H9 (cell line): ENCODE data around the gene BAIAP2. TPM values are rescaled to one million over a fixed set of nuclear protein-coding genes. Genes with fewer than 3 reads are reported as not detected.

Experiments used
- DNase-seq: peaks from one replicate; pipeline ENCODE4 v3.0.0-alpha.2; 2017
- H2AFZ ChIP-seq: one replicate; pipeline ENCODE4 v1.6.1; 2013; ENCODE audit warnings: mild to moderate bottlenecking, low read length, control low read depth, moderate library complexity
- H2AK5ac ChIP-seq: 2 replicates; pipeline ENCODE4 v1.6.1; 2013; ENCODE audit warnings: low read length, control low read depth, mixed read lengths; ENCODE audit not compliant: insufficient read length
- H2BK120ac ChIP-seq: one replicate; pipeline ENCODE4 v1.6.1; 2013; ENCODE audit warnings: low read depth, mild to moderate bottlenecking, low read length, control low read depth, inconsistent platforms; ENCODE audit not compliant: poor library complexity, severe bottlenecking
- H2BK12ac ChIP-seq: 2 replicates; pipeline ENCODE4 v1.6.1; 2013; ENCODE audit warnings: low read length, control low read depth, mixed read lengths, low read depth; ENCODE audit not compliant: insufficient read length
- H2BK15ac ChIP-seq: 2 replicates; pipeline ENCODE4 v1.6.1; 2013; ENCODE audit warnings: low read depth, low read length, control low read depth
- H2BK20ac ChIP-seq: one replicate; pipeline ENCODE4 v1.6.1; 2013; ENCODE audit warnings: low read depth, mild to moderate bottlenecking, low read length, control low read depth, inconsistent platforms; ENCODE audit not compliant: poor library complexity, severe bottlenecking
- H2BK5ac ChIP-seq: 2 replicates; pipeline ENCODE4 v1.6.1; 2013; ENCODE audit warnings: low read length, control low read depth, mixed read lengths; ENCODE audit not compliant: insufficient read length
- H3K14ac ChIP-seq: 2 replicates; pipeline ENCODE4 v1.6.1; 2013; ENCODE audit warnings: low read length, control low read depth; ENCODE audit not compliant: insufficient read depth
- H3K18ac ChIP-seq: 2 replicates; pipeline ENCODE4 v1.6.1; 2013; ENCODE audit warnings: low read depth, mild to moderate bottlenecking, mixed read lengths, low read length, control low read depth; ENCODE audit not compliant: insufficient read length
- H3K23ac ChIP-seq: 2 replicates; pipeline ENCODE4 v1.6.1; 2013; ENCODE audit warnings: low read length, control low read depth, mixed read lengths, low read depth; ENCODE audit not compliant: insufficient read length
- H3K23me2 ChIP-seq: 2 replicates; pipeline ENCODE4 v1.6.1; 2013; ENCODE audit warnings: low read depth, mild to moderate bottlenecking, mixed read lengths, low read length, control low read depth; ENCODE audit not compliant: insufficient read length, poor library complexity, severe bottlenecking
- H3K27ac ChIP-seq: 2 replicates; pipeline ENCODE4 v1.5.1; 2013; ENCODE audit warnings: low read length, control low read depth, mixed read lengths, low read depth; ENCODE audit not compliant: insufficient read length
- H3K27me3 ChIP-seq: 2 replicates; pipeline ENCODE4 v1.6.1; 2013; ENCODE audit warnings: low read length, control low read depth, inconsistent platforms; ENCODE audit not compliant: insufficient read depth
- H3K4ac ChIP-seq: 2 replicates; pipeline ENCODE4 v1.6.1; 2013; ENCODE audit warnings: low read depth, mild to moderate bottlenecking, control low read depth, inconsistent platforms, low read length, moderate library complexity
- H3K4me1 ChIP-seq: 2 replicates; pipeline ENCODE4 v1.6.1; 2013; ENCODE audit warnings: low read length, control low read depth, inconsistent platforms; ENCODE audit not compliant: insufficient read depth
- H3K4me2 ChIP-seq: 2 replicates; pipeline ENCODE4 v1.6.1; 2013; ENCODE audit warnings: low read length, control low read depth, mixed read lengths; ENCODE audit not compliant: insufficient read length, insufficient read depth
- H3K56ac ChIP-seq: 2 replicates; pipeline ENCODE4 v1.6.1; 2013; ENCODE audit warnings: low read depth, mild to moderate bottlenecking, mixed read lengths, low read length, control low read depth; ENCODE audit not compliant: insufficient read length
- H3K79me1 ChIP-seq: 2 replicates; pipeline ENCODE4 v1.6.1; 2013; ENCODE audit warnings: low read depth, mild to moderate bottlenecking, moderate library complexity, low read length, control low read depth, inconsistent platforms; ENCODE audit not compliant: insufficient read depth, poor library complexity, severe bottlenecking
- H3K79me2 ChIP-seq: 2 replicates; pipeline ENCODE4 v1.6.1; 2013; ENCODE audit warnings: low read length, control low read depth, inconsistent platforms; ENCODE audit not compliant: insufficient read depth
- H3K9ac ChIP-seq: 2 replicates; pipeline ENCODE4 v1.6.1; 2013; ENCODE audit warnings: low read length, control low read depth, mixed read lengths; ENCODE audit not compliant: insufficient read length; ENCODE audit errors: extremely low read depth
- H3K9me3 ChIP-seq: one replicate; pipeline ENCODE4 v1.6.1; 2013; ENCODE audit warnings: low read depth, low read length, inconsistent platforms; ENCODE audit not compliant: control insufficient read depth
- H3T11ph ChIP-seq: one replicate; pipeline ENCODE4 v1.6.1; 2013; ENCODE audit warnings: mild to moderate bottlenecking, low read length, control low read depth, inconsistent platforms
- H4K20me1 ChIP-seq: one replicate; pipeline ENCODE4 v1.6.1; 2013; ENCODE audit not compliant: control insufficient read depth, insufficient read length, insufficient read depth
- H4K5ac ChIP-seq: 2 replicates; pipeline ENCODE4 v1.6.1; 2013; ENCODE audit warnings: low read depth, mild to moderate bottlenecking, mixed read lengths, low read length, control low read depth; ENCODE audit not compliant: insufficient read length
- H4K8ac ChIP-seq: replicated peaks from 2 replicates; pipeline ENCODE4 v1.6.1; 2013; ENCODE audit warnings: low read length, control low read depth, mixed read lengths, low read depth; ENCODE audit not compliant: insufficient read length
- H4K91ac ChIP-seq: 2 replicates; pipeline ENCODE4 v1.6.1; 2013; ENCODE audit warnings: low read depth, mild to moderate bottlenecking, moderate library complexity, mixed read lengths, low read length, control low read depth; ENCODE audit not compliant: insufficient read length
- H3K27ac Mint-ChIP-seq, 3 experiments: 2 replicates in 2 of 3; 3 replicates in 1 of 3; pipeline ENCODE4 v1.8.0; 2020 to 2021; ENCODE audit warnings: mixed read lengths in 3 of 3, mild to moderate bottlenecking in 1 of 3, moderate library complexity in 1 of 3
- H3K27me3 Mint-ChIP-seq: 2 replicates; pipeline ENCODE4 v1.8.0; 2021; ENCODE audit warnings: low read depth, mild to moderate bottlenecking, moderate library complexity, mixed read lengths
- H3K36me3 Mint-ChIP-seq, 3 experiments: 2 replicates in 2 of 3; 3 replicates in 1 of 3; pipeline ENCODE4 v1.8.0; 2020 to 2021; ENCODE audit warnings: low read depth in 3 of 3, mixed read lengths in 3 of 3; ENCODE audit not compliant: insufficient read depth in 1 of 3
- H3K4me1 Mint-ChIP-seq, 2 experiments: 2 replicates each; pipeline ENCODE4 v1.8.0; 2020; ENCODE audit warnings: mixed read lengths in 2 of 2
- H3K4me3 Mint-ChIP-seq, 2 experiments: 2 replicates in 1 of 2; 3 replicates in 1 of 2; pipeline ENCODE4 v1.8.0; 2020 to 2021; ENCODE audit warnings: mild to moderate bottlenecking in 2 of 2, mixed read lengths in 2 of 2, moderate library complexity in 1 of 2
- H3K9me3 Mint-ChIP-seq, 2 experiments: 2 replicates in 1 of 2; 3 replicates in 1 of 2; pipeline ENCODE4 v1.8.0; 2020; ENCODE audit warnings: mild to moderate bottlenecking in 2 of 2, mixed read lengths in 2 of 2, moderate library complexity in 1 of 2
- WGBS: extraction: QIAGEN DNeasy Blood & Tissue Kit; methylation state at CpG from one replicate; pipeline ENCODE4 v1.1.7; 2013; ENCODE audit warnings: missing lambda C conversion rate, low lambda C conversion rate, mixed read lengths; ENCODE audit not compliant: insufficient read length; ENCODE audit errors: extremely low coverage; 5-methylcytosine and 5-hydroxymethylcytosine counted together
- total RNA-seq: library from RNA; stranded (reverse); gene quantifications from 2 replicates; pipeline ENCODE4 v1.2.1, GENCODE V29; 2021
- TF ChIP-seq, protein P1 (sequence below): fragments of 200-600 bp; sonication (generic); conservative IDR thresholded peaks from 3 replicates; pipeline ENCODE4 v1.8.0; 2021; ENCODE audit warnings: antibody characterized with exemption, mild to moderate bottlenecking

Gene BAIAP2
- total RNA-seq, 1 experiment from 2014 or later: 27.8 TPM

- Histone ChIP-seq H3K4me1 (no peaks in the 10 kb centered on the region), H2AK5ac (no peak overlapping the region), H3K27ac (no peak overlapping the region), H4K8ac (no peak overlapping the region), H2BK12ac (no peak overlapping the region), H2BK5ac (no peak overlapping the region), H3K18ac (no peak overlapping the region), H4K91ac (no peak overlapping the region), H3K56ac (no peak overlapping the region), H3K14ac (no peak overlapping the region), H3K4ac (no peak overlapping the region), H4K20me1 (no peaks in the 10 kb centered on the region), H2BK15ac (no peak overlapping the region), H3K9me3 (no peaks in the 10 kb centered on the region), H4K5ac (no peak overlapping the region), H3K9ac (no peak overlapping the region), H3K27me3 (no peaks in the 10 kb centered on the region), H2BK20ac (no peak overlapping the region), H2BK120ac (no peak overlapping the region), H3K79me1 (no peaks in the 10 kb centered on the region), H2AFZ (no peak overlapping the region), H3K23me2 (no peaks in the 10 kb centered on the region), H3K4me2 (no peak overlapping the region), H3K79me2 (no peaks in the 10 kb centered on the region), H3K23ac (no peak overlapping the region), H3T11ph (no peak overlapping the region)
- Mint-ChIP-seq H3K36me3 (no peaks in the 10 kb centered on the region; a peak in 1 of 7 replicates), H3K9me3 (no peaks in the 10 kb centered on the region; a peak in 1 of 5 replicates), H3K4me3 (no peak overlapping the region), H3K27ac (no peak overlapping the region), H3K27me3 (no peaks in the 10 kb centered on the region; the same call in none of the 2 replicates), H3K4me1 (0 out of 4 replicates have a peak, but pooled peaks cover 2 to 3% of the 10 kb centered on the region in 2 experiments)
- no peak for DNase-seq
- no CpG with 5 or more reads among the region's 10 CpGs for WGBS
- TF ChIP-seq, protein P1, sequence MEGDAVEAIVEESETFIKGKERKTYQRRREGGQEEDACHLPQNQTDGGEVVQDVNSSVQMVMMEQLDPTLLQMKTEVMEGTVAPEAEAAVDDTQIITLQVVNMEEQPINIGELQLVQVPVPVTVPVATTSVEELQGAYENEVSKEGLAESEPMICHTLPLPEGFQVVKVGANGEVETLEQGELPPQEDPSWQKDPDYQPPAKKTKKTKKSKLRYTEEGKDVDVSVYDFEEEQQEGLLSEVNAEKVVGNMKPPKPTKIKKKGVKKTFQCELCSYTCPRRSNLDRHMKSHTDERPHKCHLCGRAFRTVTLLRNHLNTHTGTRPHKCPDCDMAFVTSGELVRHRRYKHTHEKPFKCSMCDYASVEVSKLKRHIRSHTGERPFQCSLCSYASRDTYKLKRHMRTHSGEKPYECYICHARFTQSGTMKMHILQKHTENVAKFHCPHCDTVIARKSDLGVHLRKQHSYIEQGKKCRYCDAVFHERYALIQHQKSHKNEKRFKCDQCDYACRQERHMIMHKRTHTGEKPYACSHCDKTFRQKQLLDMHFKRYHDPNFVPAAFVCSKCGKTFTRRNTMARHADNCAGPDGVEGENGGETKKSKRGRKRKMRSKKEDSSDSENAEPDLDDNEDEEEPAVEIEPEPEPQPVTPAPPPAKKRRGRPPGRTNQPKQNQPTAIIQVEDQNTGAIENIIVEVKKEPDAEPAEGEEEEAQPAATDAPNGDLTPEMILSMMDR: no peak
These were observed 112.8 kb downstream of the BAIAP2 start for GRCh38 chr17:81147701-81148100.
